Mucosa of descending colon (tissue), 3 donors: ENCODE results near the gene HPGDS. TPM values are rescaled to one million over a fixed set of nuclear protein-coding genes. Genes with fewer than 3 reads are reported as not detected.

ENCODE experiments used
- ATAC-seq: fragments of 200-7000 bp; cut with Tn5 transposase; one replicate; pipeline ENCODE4 v1.9.1; 2020; ENCODE audit warnings: mild to moderate bottlenecking, moderate library complexity
- DNase-seq, 3 donors: peaks; one replicate each; pipeline ENCODE4 v3.0.0-alpha.2; 2020
- H3K36me3 ChIP-seq: fragments of 200-600 bp; one replicate; pipeline ENCODE4 v1.8.0; 2021; ENCODE audit warnings: low read depth, mild to moderate bottlenecking
- H3K4me1 ChIP-seq: fragments of 200-600 bp; one replicate; pipeline ENCODE4 v1.8.0; 2021; ENCODE audit warnings: low read depth, mild to moderate bottlenecking
- H3K4me3 ChIP-seq: fragments of 200-600 bp; one replicate; pipeline ENCODE4 v1.8.0; 2021; ENCODE audit warnings: mild to moderate bottlenecking
- H3K9me3 ChIP-seq: fragments of 200-600 bp; one replicate; pipeline ENCODE4 v1.8.0; 2021; ENCODE audit warnings: mild to moderate bottlenecking
- intact Hi-C, 2 donors: fragments of 100-400 bp; cut with DNase I in 1 of 2; cut with micrococcal nuclease in 1 of 2; formaldehyde crosslinking; loops; one replicate each; pipeline versions ENCODE4 v1.11.0 to v1.11.1; 2022; cut with DNase I, micrococcal nuclease
- total RNA-seq, 3 donors: library from RNA; stranded (reverse); fragmentation: NEBNext Ultra II Directional in 2 of 3; extraction: Animal tissue kit (Norgen Biotek cat#: 25700) in 2 of 3; gene quantifications; one replicate each; pipeline versions ENCODE4 v1.2.1 to v1.2.4, GENCODE V29; 2021 to 2023
- TF ChIP-seq, protein P1 (sequence below): fragments of 200-600 bp; IDR thresholded peaks from one replicate; pipeline ENCODE4 v1.8.0; 2022; ENCODE audit warnings: antibody characterized with exemption, mild to moderate bottlenecking
- donor health status: DM: no; HTN: no; CAD: no; lungs with moderate emphysema.
- donor health status: DM: no; HTN: no; CAD: no.
- donor health status: DM: no; HTN: yes; CAD: no.

The HPGDS gene
- total RNA-seq, 3 donors from 2014 or later: 1.8 to 6.3 (median 5.4) TPM

DNA sequence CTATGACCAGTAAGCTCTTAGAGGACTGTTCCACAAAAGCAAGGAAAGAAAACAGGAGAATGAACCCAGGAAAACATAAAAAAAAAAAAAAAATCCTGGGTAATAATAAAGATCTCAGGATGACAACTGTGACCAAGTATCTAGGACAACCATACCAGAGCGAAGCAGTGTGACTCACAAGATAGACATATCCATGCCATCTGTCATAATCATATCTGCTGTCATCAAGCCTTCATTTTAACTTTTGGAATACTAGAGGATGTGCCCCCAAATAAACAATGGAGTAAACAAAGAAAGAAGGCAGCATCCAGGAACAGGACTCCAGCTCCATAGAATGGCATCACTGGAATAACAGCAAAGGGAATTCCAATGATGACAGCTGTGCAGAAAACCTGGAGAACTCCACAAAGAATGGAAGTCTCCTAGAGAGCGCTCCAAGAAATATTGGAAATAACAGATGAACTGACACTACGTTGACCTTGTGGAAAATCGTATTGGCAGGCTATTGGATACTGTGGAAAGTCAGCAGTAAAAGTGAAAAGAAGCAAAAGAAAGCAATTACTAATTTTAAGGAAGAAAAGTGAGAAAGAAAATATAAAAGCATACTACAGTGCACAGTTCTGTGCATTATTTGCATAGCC lies 35.3 kb downstream of the HPGDS start:
- Histone ChIP-seq H3K4me1 (no peaks in the 10 kb centered on the region), H3K36me3 (no peaks in the 10 kb centered on the region), H3K4me3 (no peak overlapping the region), H3K9me3 (no peaks in the 10 kb centered on the region)
- intact Hi-C loops: no loop called here
- no peak for DNase-seq
- ATAC-seq: no peak
- TF ChIP-seq, protein P1, sequence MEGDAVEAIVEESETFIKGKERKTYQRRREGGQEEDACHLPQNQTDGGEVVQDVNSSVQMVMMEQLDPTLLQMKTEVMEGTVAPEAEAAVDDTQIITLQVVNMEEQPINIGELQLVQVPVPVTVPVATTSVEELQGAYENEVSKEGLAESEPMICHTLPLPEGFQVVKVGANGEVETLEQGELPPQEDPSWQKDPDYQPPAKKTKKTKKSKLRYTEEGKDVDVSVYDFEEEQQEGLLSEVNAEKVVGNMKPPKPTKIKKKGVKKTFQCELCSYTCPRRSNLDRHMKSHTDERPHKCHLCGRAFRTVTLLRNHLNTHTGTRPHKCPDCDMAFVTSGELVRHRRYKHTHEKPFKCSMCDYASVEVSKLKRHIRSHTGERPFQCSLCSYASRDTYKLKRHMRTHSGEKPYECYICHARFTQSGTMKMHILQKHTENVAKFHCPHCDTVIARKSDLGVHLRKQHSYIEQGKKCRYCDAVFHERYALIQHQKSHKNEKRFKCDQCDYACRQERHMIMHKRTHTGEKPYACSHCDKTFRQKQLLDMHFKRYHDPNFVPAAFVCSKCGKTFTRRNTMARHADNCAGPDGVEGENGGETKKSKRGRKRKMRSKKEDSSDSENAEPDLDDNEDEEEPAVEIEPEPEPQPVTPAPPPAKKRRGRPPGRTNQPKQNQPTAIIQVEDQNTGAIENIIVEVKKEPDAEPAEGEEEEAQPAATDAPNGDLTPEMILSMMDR: no peak

DNA sequence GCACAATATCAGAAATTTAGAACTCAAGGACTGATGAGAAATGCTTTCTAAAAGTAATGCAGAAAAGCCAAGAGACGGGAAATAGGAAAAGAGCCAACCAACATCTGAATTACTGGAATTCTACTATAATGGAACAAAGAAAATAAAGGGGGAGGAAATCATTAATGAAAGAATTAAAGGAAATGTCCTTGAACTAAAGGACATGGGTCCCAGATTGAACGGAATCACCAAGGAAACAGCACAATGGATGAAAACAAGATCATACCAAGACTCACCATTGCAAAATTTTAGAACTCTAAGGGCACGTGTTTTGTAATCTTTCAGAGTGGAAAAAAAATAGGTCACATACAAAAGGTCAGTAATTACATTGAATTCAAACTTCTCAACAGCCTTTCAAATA lies 35.9 kb downstream of the HPGDS start:
- TF ChIP-seq, protein P1: no peak
- DNase-seq (no peak), ATAC-seq (no peak)
- Histone ChIP-seq H3K4me3 (no peak overlapping the region), H3K9me3 (no peaks in the 10 kb centered on the region), H3K36me3 (no peaks in the 10 kb centered on the region), H3K4me1 (no peaks in the 10 kb centered on the region)
- intact Hi-C loops: no loop called here

DNA sequence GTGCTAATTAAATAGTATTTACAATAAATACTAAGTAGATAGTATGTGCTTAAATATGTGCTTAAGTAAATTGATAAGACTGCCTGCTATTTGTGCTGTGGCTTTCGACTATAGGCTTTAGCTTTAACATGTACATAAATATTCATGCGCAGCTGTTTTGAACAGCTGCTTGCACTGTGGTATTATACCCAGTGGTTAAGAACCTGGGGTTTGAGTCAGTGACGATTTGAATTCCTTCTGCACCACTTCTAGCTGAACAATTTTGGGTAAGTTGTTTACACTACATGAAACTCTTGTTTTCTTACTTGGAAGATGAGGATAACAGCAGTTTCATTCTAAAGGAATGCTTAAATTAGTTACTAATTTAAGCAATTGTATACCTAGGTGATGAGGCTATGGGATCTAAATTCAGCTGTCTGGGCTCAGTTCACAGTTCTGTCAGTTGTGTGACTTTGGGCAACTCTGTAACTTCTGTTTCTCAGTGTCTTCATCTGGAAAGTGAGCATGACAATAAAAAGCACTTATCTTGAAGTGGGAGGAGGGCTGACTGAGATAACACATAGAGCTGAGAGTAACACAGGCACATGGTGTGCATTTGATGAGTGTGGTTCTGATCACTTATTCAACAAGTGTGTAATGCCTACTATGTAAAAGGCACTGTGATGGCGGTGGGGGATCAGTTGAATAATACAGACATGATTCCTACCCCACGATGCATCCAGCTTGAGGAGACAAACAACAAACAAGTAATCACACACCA lies 37.0 kb downstream of the HPGDS start:
- TF ChIP-seq, protein P1: no peak
- DNase-seq (no peak), ATAC-seq (no peak)
- no peak overlapping the region for H3K4me3 ChIP-seq
- intact Hi-C loops: no loop called here
- no peaks in the 10 kb centered on the region for H3K36me3 ChIP-seq
- no peaks in the 10 kb centered on the region for H3K4me1 ChIP-seq
- no peaks in the 10 kb centered on the region for H3K9me3 ChIP-seq

DNA sequence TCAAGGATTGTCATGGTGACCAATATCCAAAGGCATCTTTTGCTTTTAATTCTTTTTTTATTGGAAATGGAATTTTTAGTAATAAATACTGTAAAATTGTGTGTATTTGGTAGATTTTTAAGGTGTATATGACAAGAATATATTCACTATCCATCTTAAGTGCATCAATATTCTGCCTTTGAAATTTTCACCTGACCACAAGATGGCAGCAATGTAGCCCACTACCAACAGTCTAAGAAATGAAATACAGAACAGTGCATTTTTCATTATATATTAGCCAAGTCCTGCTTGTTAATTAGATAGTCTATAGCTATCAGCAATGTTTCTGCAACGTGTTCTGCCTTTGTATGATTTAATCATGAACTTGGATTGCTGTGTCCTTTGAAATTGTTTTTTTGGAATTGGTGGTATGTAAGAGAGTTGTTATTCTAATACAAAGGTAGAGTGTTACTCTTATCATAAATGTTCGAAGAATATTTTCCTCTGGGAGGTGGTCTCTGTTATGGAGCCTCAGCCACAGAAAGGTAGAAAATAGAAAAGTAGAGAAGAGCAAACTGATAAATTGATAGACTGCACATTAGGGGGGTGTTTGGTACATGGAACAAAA lies 38.2 kb downstream of the HPGDS start:
- Histone ChIP-seq H3K36me3 (no peaks in the 10 kb centered on the region), H3K9me3 (no peaks in the 10 kb centered on the region), H3K4me1 (no peaks in the 10 kb centered on the region), H3K4me3 (no peak overlapping the region)
- DNase-seq (peak in 1 of 3 donors; percentile 40), ATAC-seq (no peak)
- intact Hi-C loops: no loop called here
- TF ChIP-seq, protein P1: no peak

DNA sequence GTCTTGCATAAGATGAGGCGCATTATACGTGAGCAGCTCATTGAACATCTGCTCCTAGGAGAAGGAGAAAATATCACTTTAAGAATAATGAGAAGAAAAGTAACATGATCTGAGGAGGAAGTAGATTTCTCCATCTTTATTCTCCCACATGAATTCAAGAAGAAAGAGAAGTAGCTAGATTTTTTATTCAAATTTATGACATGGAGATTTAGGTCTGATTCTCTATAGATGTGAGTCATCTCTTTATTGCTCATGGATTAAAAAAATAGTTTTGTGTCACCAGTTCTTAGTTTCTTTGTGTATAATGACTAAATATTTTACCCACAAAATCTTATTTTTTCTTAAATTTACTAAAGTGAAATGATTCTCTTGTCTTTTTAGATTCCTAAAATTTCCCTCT lies 40.4 kb downstream of the HPGDS start:
- no peak for ATAC-seq
- Histone ChIP-seq H3K4me1 (no peaks in the 10 kb centered on the region), H3K9me3 (no peaks in the 10 kb centered on the region), H3K36me3 (no peaks in the 10 kb centered on the region), H3K4me3 (no peak overlapping the region)
- TF ChIP-seq, protein P1: no peak
- DNase-seq: no peak
- intact Hi-C loops: no loop called here
